Fibroblast of peridontal ligament (primary cell): ENCODE data around the gene OR2L5.

Experiments
- DNase-seq: peaks from one replicate; pipeline ENCODE4 v3.0.0-alpha.2; 2010; ENCODE audit errors: extremely low read depth

Gene OR2L5, protein sequence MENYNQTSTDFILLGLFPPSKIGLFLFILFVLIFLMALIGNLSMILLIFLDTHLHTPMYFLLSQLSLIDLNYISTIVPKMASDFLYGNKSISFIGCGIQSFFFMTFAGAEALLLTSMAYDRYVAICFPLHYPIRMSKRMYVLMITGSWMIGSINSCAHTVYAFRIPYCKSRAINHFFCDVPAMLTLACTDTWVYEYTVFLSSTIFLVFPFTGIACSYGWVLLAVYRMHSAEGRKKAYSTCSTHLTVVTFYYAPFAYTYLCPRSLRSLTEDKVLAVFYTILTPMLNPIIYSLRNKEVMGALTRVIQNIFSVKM

GRCh38 chr1:248013229-248013710 is at the start of gene OR2L5:
TSS of gene OR2L5 (plus strand) at chr1:248013660. CDS start at chr1:248021948, 8,288 bp downstream.
- no peak for DNase-seq

GRCh38 chr1:247964933-247965332 is 48.5 kb upstream of the OR2L5 start, which contains the start of gene OR2AK2:
TSS of gene OR2AK2 (plus strand) at chr1:247965233. CDS start at chr1:247965377, 144 bp downstream.
- DNase-seq: no peak

GRCh38 chr1:247966532-247967204 is 46.8 kb upstream of the OR2L5 start:
- no peak for DNase-seq

GRCh38 chr1:247992986-247993385 is 20.5 kb upstream of the OR2L5 start:
- no peak for DNase-seq

GRCh38 chr1:247998811-247999210 is 14.6 kb upstream of the OR2L5 start:
- no peak for DNase-seq

DNA sequence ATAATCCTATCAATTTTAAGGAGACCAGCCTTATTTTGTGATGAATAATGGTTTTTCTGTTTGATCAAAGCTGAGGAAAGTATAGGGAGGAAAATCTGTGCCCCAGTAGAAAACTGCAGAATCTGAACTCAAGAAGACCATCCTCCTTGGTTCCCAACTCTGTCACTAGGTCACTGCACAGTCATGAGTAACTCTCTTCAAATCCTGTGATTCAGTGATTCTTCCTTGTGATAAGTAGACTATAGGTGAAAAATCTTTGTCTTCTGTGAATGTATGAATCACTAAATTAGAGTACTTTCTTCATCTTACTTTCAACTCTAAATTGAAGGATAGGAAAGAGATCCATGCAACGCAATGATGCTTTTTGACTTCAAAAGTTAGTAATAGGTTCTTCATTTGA is 13.3 kb upstream of the OR2L5 start:
- DNase-seq: no peak

DNA sequence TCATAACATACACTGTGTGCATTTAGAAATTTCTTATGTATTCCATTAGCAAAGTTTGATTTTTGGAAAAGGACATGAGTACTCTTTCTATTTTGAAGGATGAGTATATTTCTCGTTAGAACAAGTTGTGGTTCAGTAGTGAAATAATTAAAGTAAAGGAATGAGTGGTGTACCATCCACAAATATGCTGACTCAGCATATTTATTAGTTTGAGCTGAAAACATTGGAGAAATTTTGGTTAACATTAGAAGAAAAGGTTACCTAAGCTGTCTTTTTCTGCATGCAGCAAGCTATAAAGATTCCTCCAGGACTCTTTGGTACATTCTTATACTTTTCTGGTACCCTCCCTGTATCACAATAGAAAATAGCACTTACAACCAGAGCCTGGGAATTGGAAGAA is 5.7 kb upstream of the OR2L5 start:
- DNase-seq: no peak

DNA sequence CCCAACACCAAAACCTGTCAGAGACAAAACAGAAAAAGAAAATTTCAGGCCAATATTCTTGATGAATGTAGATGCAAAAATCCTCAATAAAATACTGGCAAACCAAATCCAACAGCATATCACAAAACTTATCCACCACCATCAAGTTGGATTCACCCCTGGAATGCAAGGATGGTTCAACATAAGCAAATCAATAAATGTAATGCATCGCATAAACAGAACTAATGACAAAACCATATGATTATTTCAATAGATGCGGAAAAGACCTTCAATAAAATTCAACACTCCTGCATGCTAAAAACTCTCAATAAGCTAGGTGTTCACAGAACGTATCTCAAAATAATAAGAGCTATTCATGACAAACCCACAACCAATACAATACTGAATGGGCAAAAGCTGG is 3.8 kb upstream of the OR2L5 start:
- DNase-seq: no peak

DNA sequence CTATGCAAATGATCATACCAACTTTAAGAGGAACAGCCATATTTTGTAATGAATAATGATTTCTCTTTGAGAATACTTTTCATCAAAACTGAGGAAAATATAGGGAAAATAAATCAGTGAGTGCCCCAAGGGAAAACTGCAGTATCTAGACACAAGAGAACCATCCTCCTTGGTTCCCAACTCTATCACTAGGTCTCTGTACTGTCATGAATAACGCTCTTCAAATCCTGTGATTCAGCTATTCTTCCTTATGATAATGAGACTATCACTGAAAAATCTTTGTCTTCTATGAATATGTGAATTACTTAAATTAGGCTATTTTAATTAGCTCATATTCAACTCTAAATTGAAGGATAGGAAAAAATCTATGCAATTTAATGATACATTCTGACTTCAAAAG is 2.3 kb downstream of the OR2L5 start:
- DNase-seq: no peak

DNA sequence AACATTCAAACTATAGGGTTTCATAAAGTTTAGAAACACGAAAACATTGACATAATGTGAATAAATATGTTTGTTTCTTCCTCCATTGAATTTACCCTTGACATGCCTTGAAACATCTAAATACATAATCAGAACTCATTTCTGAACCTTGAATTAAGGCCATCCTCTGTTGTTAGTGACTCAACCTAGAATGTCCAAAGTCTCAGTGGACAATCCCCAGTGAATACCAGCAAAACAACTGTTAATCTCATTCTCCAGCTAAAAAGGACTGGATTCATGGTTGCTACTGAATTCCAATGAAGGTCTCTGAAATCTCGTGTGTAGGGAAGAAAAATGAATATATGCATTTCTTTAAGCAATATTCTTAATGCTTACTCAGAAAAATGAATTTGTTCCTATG is 16.3 kb downstream of the OR2L5 start, which contains the start of gene OR2L2:
Gene OR2L2 (plus strand): TSS at position 301 of the 400 bp plus-strand sequence. CDS start 8,198 bp downstream, outside the sequence.
- DNase-seq: no peak

- DNase-seq: no peak
Observed at GRCh38 chr1:248045209-248045608, 31.7 kb downstream of the OR2L5 start.

DNA sequence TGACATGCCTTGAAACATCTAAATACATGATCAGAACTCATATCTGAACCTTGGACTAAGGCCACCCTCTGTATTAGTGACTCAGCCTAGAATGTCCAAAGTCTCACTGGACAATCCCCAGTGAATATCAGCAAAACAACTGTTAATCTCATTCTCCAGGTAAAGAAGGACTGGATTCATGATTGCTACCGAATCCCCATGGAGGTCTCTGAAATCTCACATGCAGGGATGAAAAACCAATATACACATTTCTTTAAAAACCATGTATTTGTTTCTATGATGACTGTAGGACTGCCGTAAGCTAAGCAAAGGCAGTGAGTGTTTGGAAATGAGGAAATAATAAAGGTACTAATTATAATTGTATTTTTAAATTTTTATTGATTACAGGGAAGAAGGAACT is 33.1 kb downstream of the OR2L5 start, which contains the start of gene OR2L3:
Gene OR2L3 (plus strand): TSS at position 301 of the 400 bp plus-strand sequence. CDS start 13,846 bp downstream, outside the sequence.
- DNase-seq: no peak

- no peak for DNase-seq
Observed at GRCh38 chr1:248047008-248047407, 33.5 kb downstream of the OR2L5 start.

- DNase-seq: no peak
Observed at GRCh38 chr1:248054671-248055070, 41.2 kb downstream of the OR2L5 start.

DNA sequence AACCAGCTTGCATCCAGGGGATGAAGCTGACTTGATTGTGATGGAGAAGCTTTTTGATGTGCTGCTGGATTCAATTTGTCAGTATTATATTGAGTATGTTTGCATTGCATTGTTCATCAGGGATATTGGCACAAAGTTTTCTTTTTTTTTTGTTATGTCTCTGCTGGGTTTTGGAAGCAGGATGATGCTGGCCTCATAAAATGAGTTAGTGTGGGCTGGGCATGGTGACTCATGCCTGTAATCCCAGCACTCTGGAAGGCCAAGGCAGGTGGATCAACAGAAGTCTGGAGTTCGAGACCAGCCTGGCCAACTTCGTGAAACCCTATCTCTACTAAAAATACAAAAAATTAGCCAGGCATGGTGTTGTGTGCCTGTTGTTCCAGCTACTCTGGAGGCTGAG is 41.8 kb downstream of the OR2L5 start:
- no peak for DNase-seq

GRCh38 chr1:248065071-248065470 is 51.6 kb downstream of the OR2L5 start:
- DNase-seq: no peak

GRCh38 chr1:248065604-248066003 is 52.1 kb downstream of the OR2L5 start:
- no peak for DNase-seq
